ENCODE results near the gene PTGFRN. TPM values are rescaled to one million over a fixed set of nuclear protein-coding genes. Genes with fewer than 3 reads are reported as not detected.

PTGFRN gene
- total and polyA plus RNA-seq, 2 experiments from 2014 or later = 17.4 to 32.7 TPM

GRCh38 chr1:116915086-116915661 is 5.5 kb downstream of the PTGFRN start (continued):
- TF ChIP-seq, protein P1, sequence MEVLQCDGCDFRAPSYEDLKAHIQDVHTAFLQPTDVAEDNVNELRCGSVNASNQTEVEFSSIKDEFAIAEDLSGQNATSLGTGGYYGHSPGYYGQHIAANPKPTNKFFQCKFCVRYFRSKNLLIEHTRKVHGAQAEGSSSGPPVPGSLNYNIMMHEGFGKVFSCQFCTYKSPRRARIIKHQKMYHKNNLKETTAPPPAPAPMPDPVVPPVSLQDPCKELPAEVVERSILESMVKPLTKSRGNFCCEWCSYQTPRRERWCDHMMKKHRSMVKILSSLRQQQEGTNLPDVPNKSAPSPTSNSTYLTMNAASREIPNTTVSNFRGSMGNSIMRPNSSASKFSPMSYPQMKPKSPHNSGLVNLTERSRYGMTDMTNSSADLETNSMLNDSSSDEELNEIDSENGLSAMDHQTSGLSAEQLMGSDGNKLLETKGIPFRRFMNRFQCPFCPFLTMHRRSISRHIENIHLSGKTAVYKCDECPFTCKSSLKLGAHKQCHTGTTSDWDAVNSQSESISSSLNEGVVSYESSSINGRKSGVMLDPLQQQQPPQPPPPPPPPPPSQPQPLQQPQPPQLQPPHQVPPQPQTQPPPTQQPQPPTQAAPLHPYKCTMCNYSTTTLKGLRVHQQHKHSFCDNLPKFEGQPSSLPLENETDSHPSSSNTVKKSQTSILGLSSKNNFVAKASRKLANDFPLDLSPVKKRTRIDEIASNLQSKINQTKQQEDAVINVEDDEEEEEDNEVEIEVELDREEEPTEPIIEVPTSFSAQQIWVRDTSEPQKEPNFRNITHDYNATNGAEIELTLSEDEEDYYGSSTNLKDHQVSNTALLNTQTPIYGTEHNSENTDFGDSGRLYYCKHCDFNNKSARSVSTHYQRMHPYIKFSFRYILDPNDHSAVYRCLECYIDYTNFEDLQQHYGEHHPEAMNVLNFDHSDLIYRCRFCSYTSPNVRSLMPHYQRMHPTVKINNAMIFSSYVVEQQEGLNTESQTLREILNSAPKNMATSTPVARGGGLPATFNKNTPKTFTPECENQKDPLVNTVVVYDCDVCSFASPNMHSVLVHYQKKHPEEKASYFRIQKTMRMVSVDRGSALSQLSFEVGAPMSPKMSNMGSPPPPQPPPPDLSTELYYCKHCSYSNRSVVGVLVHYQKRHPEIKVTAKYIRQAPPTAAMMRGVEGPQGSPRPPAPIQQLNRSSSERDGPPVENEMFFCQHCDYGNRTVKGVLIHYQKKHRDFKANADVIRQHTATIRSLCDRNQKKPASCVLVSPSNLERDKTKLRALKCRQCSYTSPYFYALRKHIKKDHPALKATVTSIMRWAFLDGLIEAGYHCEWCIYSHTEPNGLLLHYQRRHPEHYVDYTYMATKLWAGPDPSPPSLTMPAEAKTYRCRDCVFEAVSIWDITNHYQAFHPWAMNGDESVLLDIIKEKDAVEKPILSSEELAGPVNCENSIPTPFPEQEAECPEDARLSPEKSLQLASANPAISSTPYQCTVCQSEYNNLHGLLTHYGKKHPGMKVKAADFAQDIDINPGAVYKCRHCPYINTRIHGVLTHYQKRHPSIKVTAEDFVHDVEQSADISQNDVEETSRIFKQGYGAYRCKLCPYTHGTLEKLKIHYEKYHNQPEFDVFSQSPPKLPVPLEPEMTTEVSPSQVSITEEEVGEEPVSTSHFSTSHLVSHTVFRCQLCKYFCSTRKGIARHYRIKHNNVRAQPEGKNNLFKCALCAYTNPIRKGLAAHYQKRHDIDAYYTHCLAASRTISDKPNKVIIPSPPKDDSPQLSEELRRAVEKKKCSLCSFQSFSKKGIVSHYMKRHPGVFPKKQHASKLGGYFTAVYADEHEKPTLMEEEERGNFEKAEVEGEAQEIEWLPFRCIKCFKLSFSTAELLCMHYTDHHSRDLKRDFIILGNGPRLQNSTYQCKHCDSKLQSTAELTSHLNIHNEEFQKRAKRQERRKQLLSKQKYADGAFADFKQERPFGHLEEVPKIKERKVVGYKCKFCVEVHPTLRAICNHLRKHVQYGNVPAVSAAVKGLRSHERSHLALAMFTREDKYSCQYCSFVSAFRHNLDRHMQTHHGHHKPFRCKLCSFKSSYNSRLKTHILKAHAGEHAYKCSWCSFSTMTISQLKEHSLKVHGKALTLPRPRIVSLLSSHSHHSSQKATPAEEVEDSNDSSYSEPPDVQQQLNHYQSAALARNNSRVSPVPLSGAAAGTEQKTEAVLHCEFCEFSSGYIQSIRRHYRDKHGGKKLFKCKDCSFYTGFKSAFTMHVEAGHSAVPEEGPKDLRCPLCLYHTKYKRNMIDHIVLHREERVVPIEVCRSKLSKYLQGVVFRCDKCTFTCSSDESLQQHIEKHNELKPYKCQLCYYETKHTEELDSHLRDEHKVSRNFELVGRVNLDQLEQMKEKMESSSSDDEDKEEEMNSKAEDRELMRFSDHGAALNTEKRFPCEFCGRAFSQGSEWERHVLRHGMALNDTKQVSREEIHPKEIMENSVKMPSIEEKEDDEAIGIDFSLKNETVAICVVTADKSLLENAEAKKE (CRISPR knock-in tag; IDR thresholded peaks at IDR 0.05) = no peak
- TF ChIP-seq ZNF114 (CRISPR knock-in tag; IDR thresholded peaks at IDR 0.05) (no peak), ETS1 (IDR thresholded peaks at IDR 0.05) (no peak), CTCF (conservative IDR thresholded peaks at IDR 0.05; ENCODE audit: low read depth in 2 of 2) (no peak)

GRCh38 chr1:116916002-116916401 is 6.3 kb downstream of the PTGFRN start:
- H3K27ac ChIP-seq (ENCODE audit: low read depth) = no peak overlapping the region
- H4K20me1 ChIP-seq (replicated peaks; ENCODE audit: insufficient read depth) = peaks cover 12% of the 10 kb centered on the region
- no peaks in the 10 kb centered on the region for H3K27me3 ChIP-seq (ENCODE audit: insufficient read depth)
- no peak for ATAC-seq
- no peaks in the 10 kb centered on the region for H3K9me2 ChIP-seq (ENCODE audit: insufficient read depth)
- peaks cover 93% of the 10 kb centered on the region for H3K79me2 ChIP-seq (replicated peaks; ENCODE audit: insufficient read depth)
- DNase-seq (ENCODE audit: low spot score) = no peak
- peaks cover 15% of the 10 kb centered on the region; the same call in 2 of the 3 replicates for H3K4me1 Mint-ChIP-seq
- no peak overlapping the region for H3K4me2 ChIP-seq
- H2AFZ ChIP-seq = no peak overlapping the region
- H3K9me3 Mint-ChIP-seq = no peaks in the 10 kb centered on the region
- H3K4me3 ChIP-seq = no peak overlapping the region
- peaks cover 26% of the 10 kb centered on the region for H3K4me1 ChIP-seq (ENCODE audit: insufficient read depth)
- no peak overlapping the region for H3K27ac Mint-ChIP-seq
- peaks cover 11% of the 10 kb centered on the region; the same call in 1 of the 2 replicates for H3K36me3 ChIP-seq (ENCODE audit: insufficient read depth)
- no peaks in the 10 kb centered on the region for H3K36me3 Mint-ChIP-seq (ENCODE audit: low read depth)
- H3K4me3 Mint-ChIP-seq = no peak overlapping the region
- H3F3A ChIP-seq (replicated peaks; ENCODE audit: low read depth) = no peaks in the 10 kb centered on the region
- no peaks in the 10 kb centered on the region for H3K27me3 Mint-ChIP-seq (ENCODE audit: insufficient read depth, low read depth, poor library complexity)
- TF ChIP-seq STAT1 (IDR thresholded peaks at IDR 0.05; ENCODE audit: unreplicated experiment) (no peak), EZH2 (IDR thresholded peaks at IDR 0.05; ENCODE audit: low read depth, unreplicated experiment) (no peak), NANOG (IDR thresholded peaks at IDR 0.05; ENCODE audit: borderline replicate concordance) (no peak)
